GM19455 (cell line): Measurements from ENCODE around the gene NUDT21.
"Not testable (repeated sequence)": the region's sequence is repeated elsewhere in the genome, so short reads cannot be mapped to it uniquely, and the experiment has no call there.

Experiments used
- ATAC-seq: cut with Tn5 transposase; IDR thresholded peaks from one replicate; pipeline ENCODE4 v1.9.1; 2021; ENCODE audit not compliant: unreplicated experiment

Gene NUDT21

DNA sequence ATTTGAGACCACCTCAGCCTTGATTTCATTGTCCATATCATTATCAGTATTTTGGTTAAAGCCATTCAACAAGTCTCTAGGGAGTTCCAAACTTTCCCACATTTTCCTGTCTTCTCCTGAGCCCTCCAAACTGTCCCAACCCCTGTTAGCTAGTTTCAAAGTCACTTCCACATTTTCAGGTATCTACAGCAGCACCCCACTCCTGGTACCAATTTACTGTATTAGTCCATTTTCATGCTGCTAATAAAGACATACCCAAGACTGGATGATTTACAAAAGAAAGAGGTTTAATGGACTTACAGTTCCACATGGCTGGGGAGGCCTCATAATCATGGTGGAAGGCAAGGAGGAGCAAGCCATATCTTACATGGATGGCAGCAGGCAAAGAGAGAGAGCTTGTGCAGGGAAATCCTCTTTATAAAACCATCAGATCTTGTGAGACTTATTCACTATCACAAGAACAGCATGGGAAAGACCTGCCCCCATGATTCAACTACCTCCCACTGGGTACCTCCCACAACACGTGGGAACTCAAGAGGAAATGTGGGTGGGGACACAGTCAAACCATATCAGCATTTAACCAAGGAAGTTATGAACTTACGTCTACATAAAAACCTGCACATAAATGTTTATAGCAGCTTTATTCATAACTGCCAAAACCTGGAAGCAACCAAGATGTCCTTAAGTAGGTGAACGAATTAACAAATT lies 70.2 kb downstream of the NUDT21 start:
- not testable (repeated sequence) for ATAC-seq
